HG02678 (cell line): ENCODE results near the gene CDKN2AIP.

Source experiments
- ATAC-seq: cut with Tn5 transposase; IDR thresholded peaks from one replicate; pipeline ENCODE4 v1.9.1; 2021; ENCODE audit warnings: mild to moderate bottlenecking, moderate library complexity; ENCODE audit not compliant: unreplicated experiment

The CDKN2AIP gene

GRCh38 chr4:183492791-183493222 lies 48.4 kb downstream of the CDKN2AIP start:
- ATAC-seq: no peak

- no peak for ATAC-seq
Observed at GRCh38 chr4:183493246-183493645, 48.8 kb downstream of the CDKN2AIP start.

GRCh38 chr4:183495184-183495583 lies 50.7 kb downstream of the CDKN2AIP start:
- no peak for ATAC-seq
